ENCODE measurements around the gene SCNN1G. TPM values are rescaled to one million over a fixed set of nuclear protein-coding genes. Genes with fewer than 3 reads are reported as not detected.

Gene SCNN1G
- total and polyA plus RNA-seq, 2 of the 13 experiments (the other 11 are each of a cell fraction or from before 2014, with no cell fraction given): not detected

- no peaks in the 10 kb centered on the region for H3K27me3 ChIP-seq (ENCODE audit: control insufficient read depth in 1 of 2, insufficient read depth in 2 of 2, low read length in 2 of 2)
- ChIA-PET POLR2A (no interaction called here), CTCF (ENCODE audit: low intra/inter-chr PET ratio, low total read pairs) (no interaction called here)
- H3K4me1 ChIP-seq (ENCODE audit: insufficient read depth, low read length): peaks cover 77% of the 10 kb centered on the region
- no peak overlapping the region for H3K4me3 ChIP-seq (replicated peaks in 1 of 3; ENCODE audit: insufficient read depth in 1 of 3, low read depth in 2 of 3, low read length in 3 of 3)
- H3K4me2 ChIP-seq (ENCODE audit: low read depth, low read length): no peak overlapping the region
- DNase-seq (ENCODE audit: low spot score) (no peak), ATAC-seq (no peak), FAIRE-seq (no peak)
- no peak overlapping the region for H2AFZ ChIP-seq (ENCODE audit: low read length)
- H3K27ac ChIP-seq (ENCODE audit: extremely low read length, insufficient read depth, low read length): no peak overlapping the region
- no peaks in the 10 kb centered on the region for H3K36me3 ChIP-seq (replicated peaks in 1 of 2; ENCODE audit: control insufficient read depth in 1 of 2, insufficient read depth in 2 of 2, low read length in 2 of 2)
- in situ Hi-C loops (cut with HindIII; ENCODE audit: extremely low pct_ligation_motif_present, low pct_unique_long_range_greater_than_20kb) (no loop called here), intact Hi-C loops (cut with micrococcal nuclease; ENCODE audit: unreplicated experiment) (no loop called here)
- no peak for TF ChIP-seq ZNF564 (CRISPR knock-in tag; IDR thresholded peaks at IDR 0.05)
- no peak for TF ChIP-seq CREB1 (IDR thresholded peaks at IDR 0.05)
- TF ChIP-seq CREB1 (CRISPR knock-in tag; IDR thresholded peaks at IDR 0.05): no peak
- TF ChIP-seq ZBTB38 (CRISPR knock-in tag; IDR thresholded peaks at IDR 0.05): no peak
- TF ChIP-seq HES4 (CRISPR knock-in tag; IDR thresholded peaks at IDR 0.05; ENCODE audit: borderline replicate concordance): no peak
- TF ChIP-seq TMF1 (CRISPR knock-in tag; IDR thresholded peaks at IDR 0.05; ENCODE audit: low read depth): no peak
- TF ChIP-seq ZNF773 (CRISPR knock-in tag; IDR thresholded peaks at IDR 0.05; ENCODE audit: borderline replicate concordance): no peak
- BruUV-seq (replicated peaks): no TSS peak
- WGBS (ENCODE audit: low lambda C conversion rate): 90% methylated on average over 5 of the region's 5 CpGs
- H3K79me2 ChIP-seq (ENCODE audit: insufficient read depth, low read length): peaks cover 99% of the 10 kb centered on the region
- H4K20me1 ChIP-seq (ENCODE audit: insufficient read depth, low read length): peaks cover 17% of the 10 kb centered on the region
- peaks cover 9% of the 10 kb centered on the region for H3K9me3 ChIP-seq (ENCODE audit: low read length)
- H3K9ac ChIP-seq (ENCODE audit: insufficient read depth, low read depth, low read length): no peak overlapping the region
Observed at GRCh38 chr16:23137818-23138217, 44.7 kb upstream of the SCNN1G start.

- DNase-seq (ENCODE audit: low spot score): no peak
- peaks cover 99% of the 10 kb centered on the region for H3K79me2 ChIP-seq (ENCODE audit: insufficient read depth, low read length)
- ChIA-PET POLR2A (interaction anchor here (3.9 kb wide), 1 partner anchor 47 kb away, joined by 21 read pairs; no protein-coding TSS in a partner anchor), CTCF (ENCODE audit: low intra/inter-chr PET ratio, low total read pairs) (no interaction called here)
- H3K4me1 ChIP-seq (ENCODE audit: insufficient read depth, low read length): peaks cover 77% of the 10 kb centered on the region
- no peak for FAIRE-seq
- no peak overlapping the region for H3K4me2 ChIP-seq (ENCODE audit: low read depth, low read length)
- WGBS (ENCODE audit: low lambda C conversion rate): 89% methylated on average over 2 of the region's 2 CpGs
- H3K4me3 ChIP-seq (replicated peaks in 1 of 3; ENCODE audit: insufficient read depth in 1 of 3, low read depth in 2 of 3, low read length in 3 of 3): no peak overlapping the region
- in situ Hi-C loops (cut with HindIII; ENCODE audit: extremely low pct_ligation_motif_present, low pct_unique_long_range_greater_than_20kb): loop anchor here (5.0 to 10.0 kb wide), 2 partner anchors 33 to 55 kb away; no protein-coding TSS in a partner anchor
- intact Hi-C loops (cut with micrococcal nuclease; ENCODE audit: unreplicated experiment): loop anchor here (2.0 to 5.0 kb wide), 2 partner anchors 13 to 48 kb away; no protein-coding TSS in a partner anchor
- peaks cover 14% of the 10 kb centered on the region for H4K20me1 ChIP-seq (ENCODE audit: insufficient read depth, low read length)
- ATAC-seq: no peak
- H2AFZ ChIP-seq (ENCODE audit: low read length): no peak overlapping the region
- H3K9me3 ChIP-seq (ENCODE audit: low read length): peaks cover 8% of the 10 kb centered on the region
- no peaks in the 10 kb centered on the region for H3K36me3 ChIP-seq (replicated peaks in 1 of 2; ENCODE audit: control insufficient read depth in 1 of 2, insufficient read depth in 2 of 2, low read length in 2 of 2)
- no TSS peak for BruUV-seq (replicated peaks)
- H3K27me3 ChIP-seq (ENCODE audit: control insufficient read depth in 1 of 2, insufficient read depth in 2 of 2, low read length in 2 of 2): no peaks in the 10 kb centered on the region
- H3K27ac ChIP-seq (ENCODE audit: extremely low read length, insufficient read depth, low read length): no peak overlapping the region
- H3K9ac ChIP-seq (ENCODE audit: insufficient read depth, low read depth, low read length): no peak overlapping the region
- TF ChIP-seq, protein P1, sequence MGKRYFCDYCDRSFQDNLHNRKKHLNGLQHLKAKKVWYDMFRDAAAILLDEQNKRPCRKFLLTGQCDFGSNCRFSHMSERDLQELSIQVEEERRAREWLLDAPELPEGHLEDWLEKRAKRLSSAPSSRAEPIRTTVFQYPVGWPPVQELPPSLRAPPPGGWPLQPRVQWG (CRISPR knock-in tag; IDR thresholded peaks at IDR 0.05; ENCODE audit: borderline replicate concordance, low read depth): no peak
- TF ChIP-seq REST (IDR thresholded peaks at IDR 0.05; ENCODE audit: borderline replicate concordance in 1 of 2, low read depth in 1 of 2, low read length in 2 of 2): no peak
- TF ChIP-seq ZNF337 (CRISPR knock-in tag; IDR thresholded peaks at IDR 0.05; ENCODE audit: borderline replicate concordance, low read depth): no peak
- TF ChIP-seq GABPB1 (CRISPR knock-in tag; IDR thresholded peaks at IDR 0.05): no peak
- TF ChIP-seq, protein P2, sequence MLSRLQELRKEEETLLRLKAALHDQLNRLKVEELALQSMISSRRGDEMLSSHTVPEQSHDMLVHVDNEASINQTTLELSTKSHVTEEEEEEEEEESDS (CRISPR knock-in tag; IDR thresholded peaks at IDR 0.05; ENCODE audit: borderline replicate concordance): no peak
- no peak for TF ChIP-seq FOSL2 (CRISPR knock-in tag; IDR thresholded peaks at IDR 0.05)
- TF ChIP-seq PRMT3 (CRISPR knock-in tag; IDR thresholded peaks at IDR 0.05; ENCODE audit: borderline replicate concordance, low read depth): no peak
Observed at GRCh38 chr16:23140107-23140506, 42.4 kb upstream of the SCNN1G start.

Data from HepG2 (cell line).